ENCODE measurements around the gene TRAF3IP3. TPM values are rescaled to one million over a fixed set of nuclear protein-coding genes. Genes with fewer than 3 reads are reported as not detected.
A peak's percentile ranks its signal among the peaks of the same experiment; 100 is the strongest.

TRAF3IP3 gene
- total and polyA plus RNA-seq, 2 of the 13 experiments (the other 11 are each of a cell fraction or from before 2014, with no cell fraction given), result not detected

GRCh38 chr1:209747580-209748262, 8.1 kb upstream of the TRAF3IP3 start:
- H3K4me1 ChIP-seq (ENCODE audit: insufficient read depth, low read length), result peaks cover 9% of the 10 kb centered on the region
- H4K20me1 ChIP-seq (ENCODE audit: insufficient read depth, low read length), result no peaks in the 10 kb centered on the region
- intact Hi-C loops (cut with micrococcal nuclease; ENCODE audit: unreplicated experiment), result loop anchor here (1.0 to 5.0 kb wide), 3 partner anchors 22 to 170 kb away; no protein-coding TSS in a partner anchor
- WGBS (ENCODE audit: low lambda C conversion rate), result 5% methylated on average over 11 of the region's 37 CpGs
- no peaks in the 10 kb centered on the region for H3K36me3 ChIP-seq (replicated peaks in 1 of 2; ENCODE audit: control insufficient read depth in 1 of 2, insufficient read depth in 2 of 2, low read length in 2 of 2)
- BruUV-seq (replicated peaks), result no TSS peak
- peak; percentile 100 for ATAC-seq
- no peaks in the 10 kb centered on the region for H3K9me3 ChIP-seq (ENCODE audit: low read length)
- POLR2A ChIA-PET, result interaction anchor here (0.6 kb wide), 1 partner anchor 37 kb away, joined by 4 read pairs; the partner anchor contains the start of gene C1orf74
- peak overlapping the region; percentile 58 for H3K4me2 ChIP-seq (ENCODE audit: low read depth, low read length)
- no peak overlapping the region for H3K27ac ChIP-seq (ENCODE audit: extremely low read length, insufficient read depth, low read length)
- peak; percentile 85 for FAIRE-seq
- CTCF ChIA-PET (ENCODE audit: low intra/inter-chr PET ratio, low total read pairs), result interaction anchor here (1.3 kb wide), 1 partner anchor 170 kb away, joined by 7 read pairs; no protein-coding TSS in a partner anchor
- no peaks in the 10 kb centered on the region for H3K79me2 ChIP-seq (ENCODE audit: insufficient read depth, low read length)
- H3K9ac ChIP-seq (ENCODE audit: insufficient read depth, low read depth, low read length), result no peak overlapping the region
- no peak overlapping the region for H2AFZ ChIP-seq (ENCODE audit: low read length)
- DNase-seq (ENCODE audit: low spot score), result peak; percentile 89
- no peaks in the 10 kb centered on the region; a peak in 1 of 5 replicates for H3K27me3 ChIP-seq (ENCODE audit: control insufficient read depth in 1 of 2, insufficient read depth in 2 of 2, low read length in 2 of 2)
- in situ Hi-C loops (cut with HindIII; ENCODE audit: extremely low pct_ligation_motif_present, low pct_unique_long_range_greater_than_20kb), result no loop called here
- peak overlapping the region in 1 of 3 experiments; percentile 24; a peak in 1 of 6 replicates for H3K4me3 ChIP-seq (replicated peaks in 1 of 3; ENCODE audit: insufficient read depth in 1 of 3, low read depth in 2 of 3, low read length in 3 of 3)
- TF ChIP-seq ZNF746 (CRISPR knock-in tag; IDR thresholded peaks at IDR 0.05), result no peak
- TF ChIP-seq HOXA9 (CRISPR knock-in tag; IDR thresholded peaks at IDR 0.05; ENCODE audit: borderline replicate concordance), result no peak
- TF ChIP-seq SP1 (IDR thresholded peaks at IDR 0.05), result no peak
- TF ChIP-seq SP1 (CRISPR knock-in tag; IDR thresholded peaks at IDR 0.05), result 0 out of 2 replicates have a peak, but pooled peaks have one; percentile 16
- TF ChIP-seq ARNTL (CRISPR knock-in tag; IDR thresholded peaks at IDR 0.05), result peak; percentile 63; the same call in 1 of the 2 replicates
- TF ChIP-seq SNAPC2 (CRISPR knock-in tag; IDR thresholded peaks at IDR 0.05), result no peak
- peak; percentile 81; the same call in 1 of the 2 replicates for TF ChIP-seq REPIN1 (CRISPR knock-in tag; IDR thresholded peaks at IDR 0.05; ENCODE audit: borderline replicate concordance, low read depth)
- TF ChIP-seq RXRA (CRISPR knock-in tag; IDR thresholded peaks at IDR 0.05), result peak; percentile 70; the same call in 1 of the 2 replicates
- no peak for TF ChIP-seq RBM22 (optimal IDR thresholded peaks at IDR 0.05; ENCODE audit: low read length)
- TF ChIP-seq ZNF264 (CRISPR knock-in tag; IDR thresholded peaks at IDR 0.05), result peak; percentile 59; the same call in 1 of the 2 replicates
- no peak for TF ChIP-seq FOXA1 (IDR thresholded peaks at IDR 0.05)
- TF ChIP-seq FOXA1 (CRISPR knock-in tag; IDR thresholded peaks at IDR 0.05), result no peak
- TF ChIP-seq ARID4A (CRISPR knock-in tag; IDR thresholded peaks at IDR 0.05; ENCODE audit: borderline replicate concordance), result peak; percentile 43; the same call in 1 of the 2 replicates
- peak; percentile 44 for TF ChIP-seq ZNF18 (CRISPR knock-in tag; IDR thresholded peaks at IDR 0.05; ENCODE audit: insufficient replicate concordance)
- TF ChIP-seq KDM4B (CRISPR knock-in tag; IDR thresholded peaks at IDR 0.05), result peak; percentile 73; the same call in 1 of the 2 replicates
- 0 out of 2 replicates have a peak, but pooled peaks have one; percentile 36 for TF ChIP-seq ISL2 (CRISPR knock-in tag; IDR thresholded peaks at IDR 0.05)
- peak; percentile 83; the same call in 1 of the 2 replicates for TF ChIP-seq ZNF782 (CRISPR knock-in tag; IDR thresholded peaks at IDR 0.05; ENCODE audit: borderline replicate concordance)
- TF ChIP-seq ZNF7 (CRISPR knock-in tag; IDR thresholded peaks at IDR 0.05), result no peak
- TF ChIP-seq ZNF792 (CRISPR knock-in tag; IDR thresholded peaks at IDR 0.05), result peak; percentile 61; the same call in 1 of the 2 replicates

Data from HepG2 (cell line).